Caco-2 (cell line): ENCODE data around the gene SCO1. TPM values are rescaled to one million over a fixed set of nuclear protein-coding genes. Genes with fewer than 3 reads are reported as not detected.

ENCODE experiments used
- BruUV-seq: library from RNA; stranded (reverse); fragments of 400-500 nt; replicated peaks from 2 replicates; lab custom pipeline; 2021; lab: Mats Ljungman, UMichigan
- CTCF ChIA-PET: fragments of 300-600 bp; sonication (Branson Sonifier 250); formaldehyde crosslinking; loops from one replicate; lab custom pipeline; 2022; ENCODE audit warnings: antibody characterized with exemption; lab: Charles Lee
- POLR2A ChIA-PET: fragments of 300-600 bp; sonication (Branson Sonifier 250); formaldehyde crosslinking; loops from one replicate; lab custom pipeline; 2022; ENCODE audit warnings: antibody characterized with exemption; lab: Charles Lee
- DNase-seq, 2 experiments: peaks; one replicate each; pipeline versions ENCODE4 v3.0.0 to v3.0.0-alpha.2; 2020 to 2022
- H3K27me3 ChIP-seq: replicated peaks from 2 replicates; pipeline ENCODE4 v1.6.0; 2011; ENCODE audit warnings: low read length; ENCODE audit not compliant: control insufficient read depth, insufficient read depth
- H3K36me3 ChIP-seq: 2 replicates; pipeline ENCODE4 v1.5.1; 2011; ENCODE audit warnings: low read length; ENCODE audit not compliant: control insufficient read depth, insufficient read depth
- H3K4me1 ChIP-seq: fragments of 250-450 bp; sonication (Bioruptor Pico); 2 replicates; pipeline ENCODE4 v1.5.1; 2020; ENCODE audit warnings: mild to moderate bottlenecking
- H3K4me3 ChIP-seq: 2 replicates; pipeline ENCODE4 v1.5.1; 2011; ENCODE audit warnings: low read depth, mild to moderate bottlenecking, control low read depth, low read length
- H3K9me3 ChIP-seq: fragments of 250-450 bp; sonication (Bioruptor Pico); 2 replicates; pipeline ENCODE4 v1.5.1; 2020; ENCODE audit warnings: mild to moderate bottlenecking, moderate library complexity
- H3K27ac Mint-ChIP-seq: one replicate; pipeline ENCODE4 v1.8.0; 2022; ENCODE audit warnings: mixed read lengths; ENCODE audit not compliant: unreplicated experiment
- H3K27me3 Mint-ChIP-seq: one replicate; pipeline ENCODE4 v1.8.0; 2022; ENCODE audit warnings: mixed read lengths; ENCODE audit not compliant: insufficient read depth, unreplicated experiment
- H3K36me3 Mint-ChIP-seq: one replicate; pipeline ENCODE4 v1.8.0; 2022; ENCODE audit warnings: mild to moderate bottlenecking, mixed read lengths; ENCODE audit not compliant: insufficient read depth, unreplicated experiment
- H3K4me1 Mint-ChIP-seq: one replicate; pipeline ENCODE4 v1.8.0; 2022; ENCODE audit warnings: low read depth, mixed read lengths; ENCODE audit not compliant: unreplicated experiment
- H3K4me3 Mint-ChIP-seq: one replicate; pipeline ENCODE4 v1.8.0; 2022; ENCODE audit warnings: mild to moderate bottlenecking, moderate library complexity, mixed read lengths; ENCODE audit not compliant: unreplicated experiment
- H3K9me3 Mint-ChIP-seq: one replicate; pipeline ENCODE4 v1.8.0; 2022; ENCODE audit warnings: mixed read lengths; ENCODE audit not compliant: unreplicated experiment
- intact Hi-C: fragments of 100-400 bp; cut with micrococcal nuclease; formaldehyde crosslinking; loops from one replicate; pipeline ENCODE4 v1.10.0; 2022; ENCODE audit not compliant: unreplicated experiment
- total RNA-seq: library from RNA; stranded (reverse); gene quantifications from 2 replicates; pipeline ENCODE4 v1.2.3, GENCODE V29; 2022
- TF ChIP-seq, protein P1 (sequence below), 2 experiments: fragments of 200-600 bp in 1 of 2; IDR thresholded peaks; 1 replicate in 1 of 2; 2 replicates in 1 of 2; pipeline versions ENCODE4 v1.5.1 to v1.8.0; 2011 to 2022; ENCODE audit warnings: antibody characterized with exemption in 1 of 2, control low read depth in 1 of 2, inconsistent platforms in 1 of 2, low read depth in 1 of 2, low read length in 1 of 2, mild to moderate bottlenecking in 1 of 2, moderate library complexity in 1 of 2; ENCODE audit not compliant: insufficient read depth in 1 of 2, severe bottlenecking in 1 of 2, unreplicated experiment in 1 of 2

Gene SCO1
- total RNA-seq, 1 experiment from 2014 or later = 26.3 TPM

DNA sequence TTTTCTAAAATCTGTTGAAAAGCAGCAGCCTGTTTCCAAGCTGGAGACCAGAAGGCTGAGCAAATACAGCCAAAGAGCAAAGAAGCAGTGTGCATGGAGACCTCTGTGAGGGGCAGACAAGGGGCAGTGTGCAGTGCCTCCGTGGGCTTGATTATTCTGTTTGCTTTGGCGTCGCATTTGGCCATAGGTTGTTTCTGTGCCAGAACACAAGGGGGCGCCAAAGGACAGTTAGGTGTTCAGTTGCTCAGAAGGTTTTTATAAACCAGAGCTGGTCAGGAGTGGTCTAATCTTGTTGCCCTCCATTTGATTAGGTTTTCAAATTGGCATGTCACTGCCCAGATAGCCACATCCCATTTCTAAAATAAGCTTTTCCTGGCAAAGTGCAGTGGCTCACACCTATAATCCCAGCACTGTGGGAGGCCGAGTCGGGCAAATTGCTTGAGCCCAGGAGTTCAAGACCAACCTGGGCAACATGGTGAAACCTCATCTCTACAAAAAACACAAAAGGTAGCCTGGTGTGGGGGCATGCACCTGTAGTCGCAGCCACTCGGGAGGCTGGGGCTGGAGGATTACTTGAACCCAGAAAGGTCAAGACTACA, 50.8 kb downstream of the SCO1 start:
- no peaks in the 10 kb centered on the region for H3K36me3 Mint-ChIP-seq
- intact Hi-C loops = loop anchor here (2.0 to 10.0 kb wide), 3 partner anchors 38 to 201 kb away; partner anchors contain the start of gene TMEM220
- H3K4me1 ChIP-seq = no peaks in the 10 kb centered on the region
- peak; percentile 51 to 66 for DNase-seq
- H3K27me3 ChIP-seq = no peaks in the 10 kb centered on the region
- no peak overlapping the region for H3K4me3 Mint-ChIP-seq
- TF ChIP-seq, protein P1, sequence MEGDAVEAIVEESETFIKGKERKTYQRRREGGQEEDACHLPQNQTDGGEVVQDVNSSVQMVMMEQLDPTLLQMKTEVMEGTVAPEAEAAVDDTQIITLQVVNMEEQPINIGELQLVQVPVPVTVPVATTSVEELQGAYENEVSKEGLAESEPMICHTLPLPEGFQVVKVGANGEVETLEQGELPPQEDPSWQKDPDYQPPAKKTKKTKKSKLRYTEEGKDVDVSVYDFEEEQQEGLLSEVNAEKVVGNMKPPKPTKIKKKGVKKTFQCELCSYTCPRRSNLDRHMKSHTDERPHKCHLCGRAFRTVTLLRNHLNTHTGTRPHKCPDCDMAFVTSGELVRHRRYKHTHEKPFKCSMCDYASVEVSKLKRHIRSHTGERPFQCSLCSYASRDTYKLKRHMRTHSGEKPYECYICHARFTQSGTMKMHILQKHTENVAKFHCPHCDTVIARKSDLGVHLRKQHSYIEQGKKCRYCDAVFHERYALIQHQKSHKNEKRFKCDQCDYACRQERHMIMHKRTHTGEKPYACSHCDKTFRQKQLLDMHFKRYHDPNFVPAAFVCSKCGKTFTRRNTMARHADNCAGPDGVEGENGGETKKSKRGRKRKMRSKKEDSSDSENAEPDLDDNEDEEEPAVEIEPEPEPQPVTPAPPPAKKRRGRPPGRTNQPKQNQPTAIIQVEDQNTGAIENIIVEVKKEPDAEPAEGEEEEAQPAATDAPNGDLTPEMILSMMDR (IDR thresholded peaks at IDR 0.05; ENCODE audit: insufficient read depth in 1 of 2, low read depth in 1 of 2, low read length in 1 of 2, severe bottlenecking in 1 of 2, unreplicated experiment in 1 of 2) = peak; percentile 57 to 70
- no peaks in the 10 kb centered on the region for H3K4me1 Mint-ChIP-seq
- H3K36me3 ChIP-seq = no peaks in the 10 kb centered on the region
- H3K27ac Mint-ChIP-seq = no peak overlapping the region
- no peaks in the 10 kb centered on the region for H3K27me3 Mint-ChIP-seq
- ChIA-PET CTCF (interaction anchor here (0.5 to 1.1 kb wide), 6 partner anchors 37 to 198 kb away, joined by 3 to 9 read pairs (median 4); no protein-coding TSS in a partner anchor), POLR2A (no interaction called here)
- no TSS peak for BruUV-seq
- H3K9me3 ChIP-seq = no peaks in the 10 kb centered on the region
- no peaks in the 10 kb centered on the region for H3K9me3 Mint-ChIP-seq
- no peak overlapping the region for H3K4me3 ChIP-seq

DNA sequence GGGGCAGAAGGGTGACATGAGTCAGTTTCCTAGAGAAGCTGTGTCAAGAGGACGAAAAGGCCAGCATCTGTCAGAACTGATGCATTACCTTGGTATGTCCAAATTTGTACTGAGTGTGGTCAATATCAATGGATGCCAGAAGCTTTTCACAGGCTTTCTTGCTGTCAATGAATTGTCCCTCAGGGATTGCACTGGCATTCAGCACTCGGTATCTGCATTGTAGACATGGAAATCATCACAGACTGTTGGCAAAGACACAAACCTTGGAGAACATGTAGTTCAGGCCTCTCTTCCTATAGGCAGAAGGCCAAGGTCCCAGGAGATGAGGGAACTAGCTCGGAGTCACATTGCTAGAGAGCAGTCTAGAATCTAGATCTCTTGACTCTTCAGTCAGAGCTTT, 56.9 kb downstream of the SCO1 start:
- Histone ChIP-seq H3K27me3 (no peaks in the 10 kb centered on the region), H3K9me3 (no peaks in the 10 kb centered on the region), H3K36me3 (no peaks in the 10 kb centered on the region), H3K4me1 (no peaks in the 10 kb centered on the region), H3K4me3 (no peak overlapping the region)
- ChIA-PET POLR2A (no interaction called here), CTCF (no interaction called here)
- no peak overlapping the region for H3K4me3 Mint-ChIP-seq
- no peaks in the 10 kb centered on the region for H3K4me1 Mint-ChIP-seq
- no peak overlapping the region for H3K27ac Mint-ChIP-seq
- no peaks in the 10 kb centered on the region for H3K36me3 Mint-ChIP-seq
- H3K9me3 Mint-ChIP-seq = no peaks in the 10 kb centered on the region
- no peaks in the 10 kb centered on the region for H3K27me3 Mint-ChIP-seq
- no TSS peak for BruUV-seq
- TF ChIP-seq, protein P1 (IDR thresholded peaks at IDR 0.05; ENCODE audit: insufficient read depth in 1 of 2, low read depth in 1 of 2, low read length in 1 of 2, severe bottlenecking in 1 of 2, unreplicated experiment in 1 of 2) = no peak
- DNase-seq = no peak
- intact Hi-C loops = loop anchor here (10.0 kb wide), 1 partner anchor 94 kb away; the partner anchor contains the start of gene TMEM220

DNA sequence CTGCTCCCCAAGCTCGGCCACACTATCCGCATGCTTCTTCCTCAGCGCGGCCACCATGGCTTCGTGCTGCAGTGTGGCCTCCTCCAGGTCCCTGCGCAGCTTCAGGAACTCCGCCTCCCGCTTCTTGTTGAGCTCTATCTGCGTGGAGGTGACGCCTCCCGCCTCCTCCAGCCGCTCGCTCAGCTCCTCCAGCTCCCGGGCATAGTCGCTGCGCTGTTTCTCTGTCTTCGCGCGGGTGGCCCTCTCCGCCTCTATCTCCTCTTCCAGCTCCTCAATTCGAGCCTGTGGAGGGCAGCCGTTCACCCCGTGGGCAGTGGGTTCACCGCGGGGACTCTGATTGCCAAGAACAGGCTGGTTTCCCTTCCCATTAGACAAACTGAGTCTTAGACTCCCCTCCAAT, 59.2 kb downstream of the SCO1 start:
- intact Hi-C loops = no loop called here
- no peak overlapping the region for H3K27ac Mint-ChIP-seq
- no peaks in the 10 kb centered on the region for H3K36me3 Mint-ChIP-seq
- no peaks in the 10 kb centered on the region for H3K27me3 Mint-ChIP-seq
- no peak for DNase-seq
- Histone ChIP-seq H3K4me1 (no peaks in the 10 kb centered on the region), H3K9me3 (no peaks in the 10 kb centered on the region), H3K27me3 (no peaks in the 10 kb centered on the region), H3K36me3 (no peaks in the 10 kb centered on the region), H3K4me3 (no peak overlapping the region)
- BruUV-seq = no TSS peak
- no peaks in the 10 kb centered on the region for H3K4me1 Mint-ChIP-seq
- H3K4me3 Mint-ChIP-seq = no peak overlapping the region
- ChIA-PET POLR2A (no interaction called here), CTCF (interaction anchor here (0.6 kb wide), 1 partner anchor 33 kb away, joined by 4 read pairs; no protein-coding TSS in a partner anchor)
- H3K9me3 Mint-ChIP-seq = no peaks in the 10 kb centered on the region
- TF ChIP-seq, protein P1 (IDR thresholded peaks at IDR 0.05; ENCODE audit: insufficient read depth in 1 of 2, low read depth in 1 of 2, low read length in 1 of 2, severe bottlenecking in 1 of 2, unreplicated experiment in 1 of 2) = no peak
